Glomerular endothelial cell (primary cell): ENCODE data around the gene RAPH1. TPM values are rescaled to one million over a fixed set of nuclear protein-coding genes. Genes with fewer than 3 reads are reported as not detected.
"Not testable (repeated sequence)": the region's sequence is repeated elsewhere in the genome, so short reads cannot be mapped to it uniquely, and the experiment has no call there.

Source experiments
- DNase-seq: peaks from one replicate; pipeline ENCODE4 v3.0.0-alpha.2; 2011; ENCODE audit warnings: low read depth, low spot score; ENCODE audit errors: extremely low read depth
- total RNA-seq: library from RNA; depleted of rRNA; stranded (reverse); fragments of >200 nt; gene quantifications from 2 replicates; pipeline ENCODE4 v1.2.3, GENCODE V29; 2015

RAPH1 gene
- total RNA-seq, 1 donor from 2014 or later = 62.1 TPM

DNA sequence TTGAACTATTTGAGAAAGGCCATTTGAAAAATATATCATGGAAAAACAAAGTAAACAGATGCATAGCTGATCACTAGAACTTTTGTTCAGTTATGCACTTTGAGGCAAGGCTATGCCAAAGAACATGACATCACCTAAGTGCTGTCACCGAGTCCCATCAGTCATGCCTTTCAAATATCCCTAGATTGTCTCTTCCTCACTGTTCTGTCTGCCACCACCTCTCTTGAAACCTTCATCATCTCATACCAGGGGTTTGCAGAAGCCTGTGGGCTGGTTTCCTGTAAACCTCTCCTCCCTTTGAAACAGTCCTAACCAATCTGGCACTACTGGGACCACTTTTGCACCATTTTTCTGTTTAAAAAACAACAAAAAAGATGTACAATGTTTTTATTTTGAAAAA is 12.3 kb upstream of the RAPH1 start:
- no peak for DNase-seq

DNA sequence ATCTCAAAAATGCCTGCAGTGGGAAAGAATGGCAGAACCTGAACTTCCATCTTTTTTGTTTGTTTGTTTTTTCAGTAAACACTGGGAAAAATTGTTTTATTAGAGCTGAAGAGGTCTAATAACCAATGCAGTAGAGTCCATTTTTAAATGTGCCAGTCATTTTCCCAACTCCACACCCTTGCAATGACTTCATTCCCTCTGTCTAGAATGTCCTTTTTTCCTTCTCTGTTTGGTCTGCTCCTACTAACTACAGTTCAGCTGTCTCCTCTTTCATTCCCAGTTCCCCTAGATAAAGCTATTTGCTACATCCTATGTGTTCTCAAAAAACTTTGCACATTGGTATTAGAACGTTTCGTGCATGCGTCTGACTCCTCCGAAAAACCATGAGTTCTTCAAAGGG is 9.3 kb upstream of the RAPH1 start:
- no peak for DNase-seq

DNA sequence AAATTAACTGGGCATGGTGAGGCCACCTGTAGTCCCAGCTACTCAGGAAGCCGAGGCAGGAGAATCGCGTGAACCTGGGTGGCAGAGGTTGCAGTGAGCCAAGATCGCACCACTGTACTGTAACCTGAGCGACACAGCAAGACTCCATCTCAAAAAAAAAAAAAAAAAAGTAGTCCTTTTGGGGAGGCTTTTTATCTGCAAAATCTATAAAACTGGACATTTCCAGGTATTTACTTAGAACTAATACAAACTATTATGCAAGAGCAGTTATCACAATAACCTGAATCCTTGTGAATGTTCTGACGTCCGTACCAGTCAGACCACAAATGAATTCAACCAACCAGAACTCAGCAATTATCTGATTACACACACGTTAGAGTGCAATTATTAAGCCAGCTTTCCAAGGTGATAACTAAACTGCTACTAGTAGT is 8.8 kb upstream of the RAPH1 start:
- no peak for DNase-seq

DNA sequence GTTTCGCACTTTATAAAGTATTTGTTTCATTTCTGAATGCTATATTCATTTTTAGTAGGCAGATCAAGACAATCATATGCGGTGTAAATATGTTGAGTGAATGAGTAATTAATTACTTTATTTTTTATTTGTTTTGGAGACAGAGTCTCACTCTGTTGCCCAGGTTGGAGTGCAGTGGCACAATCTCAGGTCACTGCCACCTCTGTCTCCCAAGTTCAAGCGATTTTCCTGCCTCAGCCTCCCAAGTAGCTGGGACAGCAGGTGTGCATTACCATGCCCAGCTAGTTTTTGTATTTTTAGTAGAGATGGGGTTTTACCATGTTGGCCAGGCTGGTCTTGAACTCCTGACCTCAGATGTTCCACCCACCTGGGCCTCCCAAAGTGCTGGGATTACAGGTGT is 5.5 kb upstream of the RAPH1 start:
- not testable (repeated sequence) for DNase-seq

DNA sequence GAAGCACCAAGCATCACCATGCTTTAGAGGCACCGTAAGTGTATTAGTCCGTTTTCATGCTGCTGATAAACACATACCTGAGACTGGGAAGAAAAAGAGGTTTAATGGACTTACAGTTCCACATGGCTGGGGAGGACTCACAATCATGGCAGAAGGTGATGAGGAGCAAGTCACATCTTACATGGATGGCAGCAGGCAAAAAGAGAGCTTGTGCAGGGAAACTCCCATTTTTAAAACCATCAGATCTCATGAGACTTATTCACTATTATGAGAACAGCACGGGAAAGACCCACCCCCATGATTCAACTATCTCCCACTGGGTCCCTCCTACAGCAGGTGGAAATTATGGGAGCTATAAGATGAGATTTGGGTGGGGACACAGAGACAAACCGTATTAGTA is 3.1 kb upstream of the RAPH1 start:
- not testable (repeated sequence) for DNase-seq

DNA sequence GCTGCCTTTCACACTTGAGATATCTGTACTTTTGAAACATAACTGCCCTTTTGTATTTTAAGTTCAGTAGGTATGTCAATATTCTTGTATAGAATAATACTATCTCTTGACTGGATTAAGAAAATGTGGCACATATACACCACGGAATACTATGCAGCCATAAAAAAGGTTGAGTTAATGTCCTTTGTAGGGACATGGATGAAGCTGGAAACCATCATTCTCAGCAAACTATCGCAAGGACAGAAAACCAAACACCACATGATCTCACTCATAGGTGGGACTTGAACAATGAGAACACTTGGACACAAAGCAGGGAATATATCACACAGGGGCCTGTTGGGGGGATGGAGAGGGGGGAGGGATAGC is 1.5 kb upstream of the RAPH1 start:
- not testable (repeated sequence) for DNase-seq

DNA sequence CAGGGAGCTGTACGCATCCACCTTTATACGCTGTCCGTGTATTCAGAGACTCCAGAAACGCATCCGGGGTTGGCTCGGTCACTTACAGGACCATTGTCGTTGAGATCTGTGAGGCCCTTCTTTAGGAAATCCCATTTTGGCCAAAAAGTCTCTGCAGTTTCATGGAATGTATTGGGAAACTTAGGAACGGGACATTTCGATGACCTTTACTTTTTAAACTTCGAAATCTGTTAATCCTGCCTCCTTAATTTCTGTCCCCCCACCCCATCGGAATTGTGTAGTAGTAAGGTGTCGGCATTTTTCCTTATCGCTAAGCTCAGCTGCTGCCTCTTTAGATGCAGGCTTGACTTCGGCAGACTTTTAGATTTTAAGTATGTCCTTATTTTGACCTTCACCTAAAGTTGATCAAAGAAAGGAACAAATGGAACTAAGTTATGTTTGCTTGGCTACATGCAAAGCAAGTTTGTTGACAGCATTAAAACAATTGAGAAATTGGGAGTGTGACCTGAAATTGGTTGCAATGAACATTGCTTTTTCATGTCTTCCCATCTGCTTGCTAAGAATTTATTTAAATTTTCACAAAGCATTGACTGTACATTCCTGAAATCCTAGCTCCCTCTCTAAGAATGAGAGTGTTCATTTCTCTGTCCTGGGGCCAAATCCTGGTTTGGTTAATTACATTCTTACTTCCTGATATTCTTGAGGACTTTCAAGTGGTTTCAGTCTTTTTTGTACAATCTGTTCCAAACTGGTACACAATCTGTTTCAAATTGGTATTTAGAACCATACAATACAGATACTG is 884 bp upstream of the RAPH1 start:
- no peak for DNase-seq

DNA sequence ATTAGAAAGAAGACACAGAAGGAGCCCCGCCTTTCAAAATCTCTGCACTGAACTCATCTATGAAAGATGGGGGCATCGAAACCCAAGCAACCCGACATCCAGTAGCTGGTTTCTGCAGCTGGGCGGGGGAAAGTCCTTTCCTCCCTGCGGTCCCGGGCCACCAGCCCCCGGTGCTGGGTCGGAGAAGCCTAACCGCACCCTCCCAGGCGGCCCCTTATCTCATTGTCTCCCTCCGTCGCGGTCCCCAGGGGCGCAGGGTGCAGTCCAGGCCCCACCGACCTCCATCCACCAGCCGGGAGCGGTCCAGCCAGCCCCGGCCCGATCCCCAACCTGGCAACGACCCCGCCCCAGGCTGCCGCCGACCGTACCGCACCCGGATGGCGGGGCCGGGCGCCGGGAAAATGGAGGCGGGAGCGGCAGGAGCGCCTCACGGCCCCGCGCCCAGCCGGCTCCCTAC is 452 bp downstream of the RAPH1 start:
- no peak for DNase-seq

DNA sequence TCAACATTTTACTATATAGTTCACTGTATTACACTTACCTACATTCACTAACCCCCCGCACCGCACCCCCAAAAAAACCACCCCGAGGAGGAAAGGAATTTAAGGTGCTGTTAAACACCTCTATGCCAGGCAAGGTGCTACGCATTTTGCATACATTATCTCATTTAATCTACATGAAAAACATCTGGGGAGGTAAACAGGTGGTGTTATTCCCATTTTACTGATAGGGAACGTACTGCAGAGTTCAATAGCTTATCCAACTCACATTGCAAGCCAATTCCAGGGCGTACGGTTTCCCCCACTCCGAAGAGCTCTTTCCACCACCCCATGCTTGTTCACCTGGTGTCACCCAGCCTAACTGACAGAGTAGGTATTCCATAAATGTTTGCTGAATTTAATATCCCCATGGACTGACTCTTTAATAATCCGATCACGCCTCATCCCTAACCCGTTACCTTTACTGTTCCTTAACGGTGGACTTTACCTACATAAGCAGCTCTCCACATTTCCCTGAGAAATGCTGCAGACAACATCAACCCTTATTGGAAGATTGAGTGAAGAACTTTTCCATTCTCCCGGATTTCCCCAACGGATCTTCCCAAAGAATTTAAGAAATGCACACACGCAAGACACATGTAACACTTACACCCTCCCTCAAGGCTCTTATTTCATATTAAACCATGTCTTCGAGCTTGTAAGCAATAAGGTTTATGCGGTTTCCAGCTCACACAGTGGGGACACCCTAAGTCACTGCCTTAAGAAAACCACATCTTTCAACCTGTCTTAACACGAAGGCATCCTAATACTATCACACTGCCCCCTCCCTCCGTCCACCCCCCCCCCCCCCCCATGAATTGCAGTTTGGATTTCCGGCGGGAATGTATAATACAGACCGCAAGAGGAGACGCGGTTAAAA is 1.2 kb downstream of the RAPH1 start:
- DNase-seq = no peak

DNA sequence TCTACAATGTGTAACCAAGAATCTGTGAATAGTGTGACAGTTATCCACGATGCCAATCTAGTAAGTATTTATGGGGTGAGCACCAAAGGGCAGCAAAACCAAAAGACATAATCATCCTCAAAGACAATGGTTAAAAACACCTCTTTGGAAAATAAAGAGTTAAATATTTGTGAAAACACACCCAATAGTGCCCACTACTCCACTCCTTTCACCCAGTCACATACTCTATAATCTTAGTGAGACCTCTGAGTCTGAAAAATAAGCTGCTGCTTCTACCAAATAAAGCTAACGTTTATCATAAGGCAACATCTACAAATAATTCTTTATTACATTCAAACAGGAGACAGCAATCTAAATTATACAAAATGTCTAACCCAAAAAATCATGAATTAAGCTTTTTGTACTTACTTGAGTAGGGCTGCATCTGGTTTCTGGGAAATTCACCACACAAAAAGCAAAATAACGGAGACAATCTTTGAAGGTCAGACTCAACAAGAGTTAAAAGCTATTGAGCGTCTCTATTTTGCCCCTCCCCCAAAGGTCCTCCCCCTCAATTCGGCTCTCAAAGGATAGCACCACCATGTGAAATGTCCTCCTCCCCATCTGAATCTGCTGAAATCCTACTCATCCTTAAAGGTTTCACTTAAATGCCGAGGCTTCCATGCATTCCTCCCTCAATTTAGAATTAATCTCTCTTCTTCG is 2.0 kb downstream of the RAPH1 start:
- DNase-seq = no peak

DNA sequence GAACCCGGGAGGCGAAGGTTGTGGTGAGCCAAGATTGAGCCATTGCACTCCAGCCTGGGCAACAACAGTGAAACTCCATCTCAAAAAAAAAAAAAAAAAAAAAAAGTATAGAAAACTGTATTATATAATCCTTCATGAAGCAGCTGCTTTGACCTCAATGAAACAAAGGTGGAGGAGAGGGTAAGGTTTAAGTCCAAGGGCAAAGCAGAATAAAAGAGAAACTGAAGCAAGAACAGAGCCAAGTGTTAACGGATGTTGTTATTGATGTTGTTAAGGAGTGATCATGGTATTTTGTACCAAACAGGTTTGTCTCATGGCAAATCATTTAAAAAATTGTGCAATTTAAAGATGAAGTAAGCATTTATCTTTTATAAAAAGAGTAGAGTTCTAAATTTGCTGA is 7.4 kb downstream of the RAPH1 start:
- no peak for DNase-seq

DNA sequence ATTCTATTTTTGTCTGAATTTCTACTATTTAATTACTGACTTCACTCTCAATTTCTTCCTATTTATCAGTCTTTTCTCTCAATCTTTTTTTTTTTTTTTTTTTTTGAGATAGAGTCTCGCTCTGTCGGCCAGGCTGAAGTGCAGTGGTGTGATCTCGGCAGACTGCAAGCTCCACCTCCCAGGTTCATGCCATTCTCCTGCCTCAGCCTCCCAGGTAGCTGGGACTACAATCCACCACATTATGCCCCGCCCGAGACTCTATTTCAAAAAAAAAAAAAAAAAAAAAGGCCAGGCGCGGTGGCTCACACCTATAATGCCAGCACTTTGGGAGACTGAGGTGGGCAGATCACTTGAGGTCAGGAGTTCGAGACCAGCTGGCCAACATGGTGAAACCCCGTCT is 21.8 kb downstream of the RAPH1 start:
- not testable (repeated sequence) for DNase-seq

DNA sequence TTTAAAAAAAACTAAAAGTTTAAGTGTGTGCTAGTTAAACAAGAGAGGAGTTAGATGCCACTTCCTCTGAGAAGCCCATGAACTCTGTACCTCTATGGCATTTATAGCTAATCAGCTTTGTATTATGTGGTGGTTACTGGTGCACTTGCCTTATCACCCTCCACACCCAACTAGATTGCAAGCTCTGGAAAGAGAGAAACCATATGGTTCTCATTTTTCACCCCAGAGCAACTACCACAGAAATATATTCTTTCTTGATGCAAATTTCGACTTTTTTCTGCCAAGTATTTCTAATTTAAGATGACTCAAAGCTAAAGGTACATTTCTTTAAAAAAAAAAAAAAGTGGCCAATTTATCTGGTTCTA is 24.2 kb downstream of the RAPH1 start:
- no peak for DNase-seq

DNA sequence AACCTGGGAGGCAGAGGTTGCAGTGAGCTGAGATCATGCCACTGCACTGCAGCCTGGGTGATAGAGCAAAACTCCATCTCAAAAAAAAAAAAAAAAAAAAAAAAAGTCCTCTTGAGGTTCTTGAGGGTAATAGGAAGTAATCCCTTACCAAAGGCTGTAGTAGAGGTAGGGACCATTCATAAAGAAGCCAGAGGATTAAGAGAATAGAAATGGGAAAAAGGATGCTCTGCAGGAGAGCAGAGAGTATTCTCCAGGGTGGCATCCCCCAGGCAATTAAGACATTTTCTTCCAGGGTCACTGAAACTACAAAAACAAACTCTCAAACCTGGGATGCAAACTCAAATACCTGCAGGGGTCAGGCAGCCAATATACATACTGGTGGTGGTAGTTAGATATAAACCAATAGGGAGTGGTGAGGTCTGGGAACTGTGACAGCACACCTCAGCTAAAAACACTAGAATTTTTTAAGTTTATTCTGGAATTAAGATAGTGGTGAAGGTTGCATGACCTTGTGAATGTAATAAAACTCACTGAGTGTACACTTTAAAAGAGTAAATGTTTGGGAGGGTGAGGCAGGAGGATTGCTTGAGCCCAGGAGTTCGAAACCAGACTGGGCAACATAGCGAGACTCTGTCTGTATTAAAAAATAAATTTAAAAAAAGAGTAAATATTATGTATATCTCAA is 24.7 kb downstream of the RAPH1 start:
- no peak for DNase-seq

DNA sequence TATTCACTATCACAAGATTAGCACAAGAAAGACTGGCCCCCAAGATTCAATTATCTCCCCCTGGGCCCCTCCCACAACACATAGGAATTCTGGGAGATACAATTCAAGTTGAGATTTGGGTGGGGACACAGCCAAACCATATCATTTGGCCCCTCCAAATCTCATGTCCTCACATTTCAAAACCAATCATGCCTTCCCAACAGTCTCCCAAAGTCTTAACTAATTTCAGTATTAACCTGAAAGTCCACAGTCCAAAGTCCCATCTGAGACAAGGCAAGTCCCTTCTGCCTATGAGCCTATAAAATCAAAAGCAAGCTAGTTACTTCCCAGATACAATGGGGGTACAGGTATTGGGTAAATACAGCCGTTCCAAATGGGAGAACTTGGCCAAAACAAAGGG is 31.6 kb downstream of the RAPH1 start:
- not testable (repeated sequence) for DNase-seq

DNA sequence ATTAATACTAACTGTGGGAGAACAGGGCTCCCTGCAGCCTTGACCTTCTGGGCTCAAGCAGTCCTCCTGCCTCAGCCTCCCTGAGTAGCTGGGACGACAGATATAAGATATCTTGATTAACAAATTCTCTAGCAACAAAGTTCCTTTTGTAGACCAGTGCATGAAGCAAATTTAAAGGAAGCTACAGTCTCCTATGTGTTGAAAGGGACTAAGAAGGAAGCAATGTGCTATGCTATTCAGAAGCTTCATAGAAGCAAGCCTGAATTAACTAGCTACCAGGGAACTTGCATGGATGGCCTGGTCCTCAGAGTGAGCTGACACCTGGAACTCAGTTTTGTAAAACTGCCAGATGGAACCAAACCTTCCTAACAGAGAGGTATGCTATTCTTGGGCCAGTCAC is 33.2 kb downstream of the RAPH1 start:
- no peak for DNase-seq

DNA sequence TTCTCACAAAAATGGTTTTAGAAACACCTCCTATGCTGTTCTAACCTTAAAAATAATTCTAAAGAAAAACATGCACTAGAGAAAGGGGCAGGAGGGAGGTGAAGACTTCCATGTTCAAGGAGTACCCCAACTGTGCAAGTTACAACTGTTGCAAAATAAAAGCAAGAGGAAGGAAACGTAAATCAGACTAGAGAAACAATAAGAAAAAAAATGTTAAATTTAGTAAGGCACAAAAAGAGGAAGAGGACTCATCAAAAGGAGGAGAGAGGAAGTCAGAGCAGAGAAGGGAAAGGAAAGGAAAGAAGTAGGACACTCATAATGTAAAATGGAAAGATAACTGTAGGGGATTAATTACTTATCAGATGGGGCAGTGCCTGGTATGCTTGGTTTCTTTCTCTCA is 34.1 kb downstream of the RAPH1 start:
- DNase-seq = no peak

DNA sequence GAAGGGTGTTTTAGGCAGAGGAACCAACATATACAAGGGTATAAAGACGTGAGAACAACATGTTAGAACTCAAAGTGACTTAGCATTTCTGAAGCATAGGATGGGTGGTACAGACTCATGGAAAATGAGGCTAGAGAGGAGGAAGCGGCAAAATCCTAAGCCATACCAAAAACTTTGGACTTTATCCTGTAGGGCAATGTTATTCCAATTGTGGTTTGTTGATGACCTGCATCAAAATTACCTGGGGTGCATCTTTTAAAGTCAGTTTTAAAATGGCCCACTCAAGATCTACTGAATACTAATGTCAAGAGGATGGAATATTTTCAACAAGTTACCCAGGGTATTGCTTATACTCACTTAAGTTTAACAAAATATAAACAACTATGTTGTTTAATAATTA is 34.8 kb downstream of the RAPH1 start:
- DNase-seq = no peak

DNA sequence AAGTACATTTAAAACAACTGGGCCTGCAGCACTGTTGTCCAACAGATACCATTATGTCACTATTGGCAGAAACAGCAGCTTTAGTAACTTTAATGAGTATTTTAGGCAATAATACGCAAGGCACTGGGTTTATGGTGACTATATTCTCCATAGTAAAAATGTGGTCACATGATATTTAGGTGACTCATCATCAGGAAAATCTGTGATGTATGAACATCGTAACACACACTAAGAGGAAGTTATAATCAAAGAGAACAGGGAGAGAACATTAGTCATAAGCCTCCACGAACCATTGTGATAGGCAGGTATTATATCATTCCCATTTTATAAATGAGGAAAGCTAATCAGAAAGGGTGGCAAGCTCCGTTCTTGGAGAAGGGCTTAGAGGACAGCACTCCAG is 36.9 kb downstream of the RAPH1 start:
- peak; percentile 75 for DNase-seq

DNA sequence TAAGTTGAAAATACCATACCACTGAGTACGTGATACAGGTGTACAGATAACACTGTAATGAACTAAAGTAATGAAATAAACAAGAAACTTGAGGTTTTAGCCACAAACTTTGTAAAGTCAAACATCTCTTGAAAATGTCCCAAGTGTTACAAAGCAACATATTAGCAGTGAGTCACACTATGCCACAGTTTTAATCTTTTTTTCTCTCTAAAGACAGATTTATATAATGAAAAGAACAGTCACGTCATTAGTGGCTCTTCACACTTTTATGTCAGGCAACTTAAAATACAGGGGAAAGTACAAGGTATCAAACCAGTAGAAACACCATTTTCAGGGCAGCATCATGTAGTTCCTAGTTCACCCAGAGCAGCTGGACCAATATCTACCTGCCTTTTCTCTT is 42.1 kb downstream of the RAPH1 start:
- no peak for DNase-seq

DNA sequence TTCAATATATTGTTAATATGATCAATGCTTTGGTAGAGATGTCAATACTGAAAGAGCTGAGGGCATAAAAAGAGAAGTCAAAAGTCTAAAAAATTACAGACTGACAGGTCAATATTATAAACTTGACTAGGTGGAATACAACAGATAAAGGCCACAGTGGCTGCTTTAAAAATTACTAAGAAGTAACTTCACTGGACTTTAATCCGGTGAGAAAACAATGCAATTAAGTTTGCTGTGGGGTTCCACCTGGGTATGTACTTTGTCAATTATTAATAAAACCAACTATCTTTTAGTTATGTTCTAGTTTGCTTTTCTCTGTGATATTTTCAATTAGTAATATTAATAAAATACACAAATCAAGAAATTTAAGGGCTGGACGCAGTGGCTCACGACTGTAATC is 44.7 kb downstream of the RAPH1 start:
- no peak for DNase-seq
